Mesothelial cell of epicardium (in vitro differentiated cells): Measurements from ENCODE around the gene ANKS3. TPM values are rescaled to one million over a fixed set of nuclear protein-coding genes. Genes with fewer than 3 reads are reported as not detected.

Experiments used
- DNase-seq, 2 experiments: peaks; one replicate each; pipeline ENCODE4 v3.0.0; 2021; ENCODE audit warnings: low spot score in 2 of 2; ENCODE audit not compliant: unreplicated experiment in 2 of 2
- H3K27ac Mint-ChIP-seq: 2 replicates; pipeline ENCODE4 v1.8.0; 2021; ENCODE audit warnings: mixed read lengths
- H3K27me3 Mint-ChIP-seq: 2 replicates; pipeline ENCODE4 v1.8.0; 2021; ENCODE audit warnings: low read depth, mixed read lengths
- H3K36me3 Mint-ChIP-seq: 2 replicates; pipeline ENCODE4 v1.8.0; 2021; ENCODE audit warnings: mixed read lengths
- H3K4me1 Mint-ChIP-seq: 2 replicates; pipeline ENCODE4 v1.8.0; 2021; ENCODE audit warnings: mixed read lengths
- H3K4me3 Mint-ChIP-seq: 2 replicates; pipeline ENCODE4 v1.8.0; 2021; ENCODE audit warnings: mild to moderate bottlenecking, moderate library complexity, mixed read lengths
- H3K9me3 Mint-ChIP-seq: 2 replicates; pipeline ENCODE4 v1.8.0; 2021; ENCODE audit warnings: mixed read lengths
- CTCF ChIP-seq: fragments of 200-600 bp; sonication (generic); IDR thresholded peaks from one replicate; pipeline ENCODE4 v1.5.0; 2021; ENCODE audit warnings: antibody characterized with exemption; ENCODE audit not compliant: unreplicated experiment
- total RNA-seq: library from RNA; stranded (reverse); gene quantifications from 3 replicates; pipeline ENCODE4 v1.2.1, GENCODE V29; 2021

The ANKS3 gene
- total RNA-seq, 1 donor from 2014 or later: 45.8 TPM

GRCh38 chr16:4752351-4753100 is 18.5 kb upstream of the ANKS3 start:
- H3K27ac Mint-ChIP-seq: no peak overlapping the region
- H3K36me3 Mint-ChIP-seq: peaks cover 29% of the 10 kb centered on the region
- no peak for DNase-seq
- H3K4me3 Mint-ChIP-seq: no peak overlapping the region
- peaks cover 5% of the 10 kb centered on the region for H3K9me3 Mint-ChIP-seq
- no peaks in the 10 kb centered on the region for H3K27me3 Mint-ChIP-seq
- TF ChIP-seq CTCF: no peak
- no peaks in the 10 kb centered on the region for H3K4me1 Mint-ChIP-seq

GRCh38 chr16:4750896-4751295 is 16.8 kb upstream of the ANKS3 start:
- Mint-ChIP-seq H3K4me1 (no peaks in the 10 kb centered on the region), H3K4me3 (no peak overlapping the region), H3K27ac (no peak overlapping the region), H3K27me3 (no peaks in the 10 kb centered on the region), H3K9me3 (peaks cover 5% of the 10 kb centered on the region), H3K36me3 (peaks cover 20% of the 10 kb centered on the region)
- TF ChIP-seq CTCF: no peak
- DNase-seq: no peak

GRCh38 chr16:4749700-4750257 is 15.7 kb upstream of the ANKS3 start:
- H3K27ac Mint-ChIP-seq: no peak overlapping the region
- no peaks in the 10 kb centered on the region for H3K9me3 Mint-ChIP-seq
- DNase-seq: no peak
- no peak for TF ChIP-seq CTCF
- no peak overlapping the region for H3K4me3 Mint-ChIP-seq
- peaks cover 11% of the 10 kb centered on the region for H3K36me3 Mint-ChIP-seq
- H3K4me1 Mint-ChIP-seq: no peaks in the 10 kb centered on the region
- no peaks in the 10 kb centered on the region for H3K27me3 Mint-ChIP-seq

- Mint-ChIP-seq H3K9me3 (no peaks in the 10 kb centered on the region), H3K27me3 (no peaks in the 10 kb centered on the region), H3K4me1 (no peaks in the 10 kb centered on the region), H3K36me3 (peaks cover 9% of the 10 kb centered on the region), H3K27ac (no peak overlapping the region), H3K4me3 (no peak overlapping the region)
- TF ChIP-seq CTCF: no peak
- DNase-seq: no peak
Observed at GRCh38 chr16:4748682-4749411, 14.8 kb upstream of the ANKS3 start.

- Mint-ChIP-seq H3K36me3 (peaks cover 6% of the 10 kb centered on the region), H3K9me3 (no peaks in the 10 kb centered on the region), H3K4me3 (no peak overlapping the region), H3K27me3 (peaks cover 2% of the 10 kb centered on the region), H3K27ac (no peak overlapping the region), H3K4me1 (no peaks in the 10 kb centered on the region)
- TF ChIP-seq CTCF: no peak
- no peak for DNase-seq
Observed at GRCh38 chr16:4747906-4748681, 14.0 kb upstream of the ANKS3 start.
